Measurements from ENCODE around the gene EBF3. TPM values are rescaled to one million over a fixed set of nuclear protein-coding genes. Genes with fewer than 3 reads are reported as not detected.

EBF3 gene
- total and polyA plus RNA-seq, 2 experiments from 2014 or later, result 0.27 to 0.49 TPM

GRCh38 chr10:129883029-129883428 is 81.0 kb downstream of the EBF3 start (continued):
- TF ChIP-seq, protein P1, sequence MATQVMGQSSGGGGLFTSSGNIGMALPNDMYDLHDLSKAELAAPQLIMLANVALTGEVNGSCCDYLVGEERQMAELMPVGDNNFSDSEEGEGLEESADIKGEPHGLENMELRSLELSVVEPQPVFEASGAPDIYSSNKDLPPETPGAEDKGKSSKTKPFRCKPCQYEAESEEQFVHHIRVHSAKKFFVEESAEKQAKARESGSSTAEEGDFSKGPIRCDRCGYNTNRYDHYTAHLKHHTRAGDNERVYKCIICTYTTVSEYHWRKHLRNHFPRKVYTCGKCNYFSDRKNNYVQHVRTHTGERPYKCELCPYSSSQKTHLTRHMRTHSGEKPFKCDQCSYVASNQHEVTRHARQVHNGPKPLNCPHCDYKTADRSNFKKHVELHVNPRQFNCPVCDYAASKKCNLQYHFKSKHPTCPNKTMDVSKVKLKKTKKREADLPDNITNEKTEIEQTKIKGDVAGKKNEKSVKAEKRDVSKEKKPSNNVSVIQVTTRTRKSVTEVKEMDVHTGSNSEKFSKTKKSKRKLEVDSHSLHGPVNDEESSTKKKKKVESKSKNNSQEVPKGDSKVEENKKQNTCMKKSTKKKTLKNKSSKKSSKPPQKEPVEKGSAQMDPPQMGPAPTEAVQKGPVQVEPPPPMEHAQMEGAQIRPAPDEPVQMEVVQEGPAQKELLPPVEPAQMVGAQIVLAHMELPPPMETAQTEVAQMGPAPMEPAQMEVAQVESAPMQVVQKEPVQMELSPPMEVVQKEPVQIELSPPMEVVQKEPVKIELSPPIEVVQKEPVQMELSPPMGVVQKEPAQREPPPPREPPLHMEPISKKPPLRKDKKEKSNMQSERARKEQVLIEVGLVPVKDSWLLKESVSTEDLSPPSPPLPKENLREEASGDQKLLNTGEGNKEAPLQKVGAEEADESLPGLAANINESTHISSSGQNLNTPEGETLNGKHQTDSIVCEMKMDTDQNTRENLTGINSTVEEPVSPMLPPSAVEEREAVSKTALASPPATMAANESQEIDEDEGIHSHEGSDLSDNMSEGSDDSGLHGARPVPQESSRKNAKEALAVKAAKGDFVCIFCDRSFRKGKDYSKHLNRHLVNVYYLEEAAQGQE (IDR thresholded peaks at IDR 0.05; ENCODE audit: unreplicated experiment), result no peak
- no peak for TF ChIP-seq STAT1 (IDR thresholded peaks at IDR 0.05; ENCODE audit: unreplicated experiment)

DNA sequence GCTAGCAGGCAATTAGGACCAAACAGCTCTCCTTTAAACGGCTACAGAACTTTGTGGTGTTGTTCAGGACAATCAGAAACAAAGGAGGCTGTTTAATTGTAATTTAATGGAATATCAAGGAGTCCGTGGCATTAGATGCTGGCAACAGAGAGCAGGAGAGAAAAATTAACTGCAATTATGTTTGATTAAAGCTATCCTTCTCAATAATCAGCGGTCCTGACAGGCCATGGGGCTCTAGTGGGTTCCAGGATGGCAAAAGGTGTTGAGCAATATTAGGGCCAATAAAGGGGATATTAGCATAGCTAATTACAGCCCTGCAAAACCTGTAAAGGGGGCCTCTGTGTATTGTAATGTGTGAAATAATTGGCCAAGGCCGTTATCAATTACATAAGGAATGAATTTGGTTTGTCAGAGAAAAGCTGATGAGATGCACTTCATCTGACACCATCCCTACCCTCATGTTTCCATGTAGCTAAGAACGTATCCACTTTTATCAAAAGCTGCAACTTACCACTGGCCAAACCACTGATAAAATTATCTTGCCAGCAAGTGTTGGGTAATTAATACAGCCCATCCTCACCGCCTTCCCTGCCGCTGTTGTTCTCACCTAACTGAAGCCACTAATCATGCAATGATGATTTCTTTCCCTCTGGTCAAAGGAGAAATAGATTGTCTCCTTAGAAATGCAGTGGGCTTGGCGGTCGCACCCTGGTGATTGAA is 81.6 kb downstream of the EBF3 start:
- Histone ChIP-seq H3K4me1 (ENCODE audit: insufficient read depth) (no peaks in the 10 kb centered on the region), H3K9me2 (ENCODE audit: insufficient read depth) (no peaks in the 10 kb centered on the region), H3K27me3 (ENCODE audit: insufficient read depth) (no peaks in the 10 kb centered on the region), H2AFZ (no peak overlapping the region), H3F3A (replicated peaks; ENCODE audit: low read depth) (no peaks in the 10 kb centered on the region), H3K27ac (ENCODE audit: low read depth) (no peak overlapping the region), H4K20me1 (replicated peaks; ENCODE audit: insufficient read depth) (no peaks in the 10 kb centered on the region), H3K4me3 (no peak overlapping the region), H3K4me2 (no peak overlapping the region), H3K79me2 (replicated peaks; ENCODE audit: insufficient read depth) (no peaks in the 10 kb centered on the region), H3K36me3 (ENCODE audit: insufficient read depth) (no peaks in the 10 kb centered on the region)
- Mint-ChIP-seq H3K27me3 (ENCODE audit: insufficient read depth, low read depth, poor library complexity) (peaks cover 7% of the 10 kb centered on the region), H3K9me3 (no peaks in the 10 kb centered on the region), H3K36me3 (ENCODE audit: low read depth) (no peaks in the 10 kb centered on the region), H3K4me3 (no peak overlapping the region), H3K27ac (no peak overlapping the region), H3K4me1 (peaks cover 7% of the 10 kb centered on the region; the same call in 2 of the 3 replicates)
- no peak for DNase-seq (ENCODE audit: low spot score)
- no peak for ATAC-seq
- TF ChIP-seq ETS1 (IDR thresholded peaks at IDR 0.05), result no peak
- TF ChIP-seq, protein P1 (IDR thresholded peaks at IDR 0.05; ENCODE audit: unreplicated experiment), result no peak
